Adipose tissue (tissue), 3 donors: ENCODE measurements around the gene MPPED1. TPM values are rescaled to one million over a fixed set of nuclear protein-coding genes. Genes with fewer than 3 reads are reported as not detected.

Experiments used
- H3K27ac ChIP-seq: one replicate; pipeline ENCODE4 v1.5.1; 2013; ENCODE audit warnings: low read depth, low read length
- WGBS, 3 donors: extraction: QIAGEN DNeasy Blood & Tissue Kit; methylation state at CpG; one replicate each; pipeline ENCODE4 v1.1.7; 2013; 5-methylcytosine and 5-hydroxymethylcytosine counted together
- polyA plus RNA-seq, 3 donors: library from polyadenylated mRNA; stranded (reverse); fragments of 200-250 nt; gene quantifications; one replicate each; pipeline ENCODE4 v1.2.3, GENCODE V29; 2013
- donor health status: healthy with polysubstance abuse.
- donor health status: Bipolar disorder and iron deficiency.
- donor health status: healthy.

The MPPED1 gene
- polyA plus RNA-seq, 3 donors, result 0.16 TPM; not detected in 2

GRCh38 chr22:43479962-43480361 is 68.1 kb downstream of the MPPED1 start:
- 64 to 72% (median 67%) methylated on average over 7 of the region's 7 CpGs for WGBS, 3 donors
- no peak overlapping the region for H3K27ac ChIP-seq

GRCh38 chr22:43481568-43482317 is 69.9 kb downstream of the MPPED1 start:
- 30 to 33% (median 31%) methylated on average over 18 of the region's 18 CpGs for WGBS, 3 donors
- no peak overlapping the region for H3K27ac ChIP-seq

- whole genome bisulfite sequencing, 3 donors, result 35 to 67% (median 47%) methylated on average over 8 of the region's 8 CpGs
- no peak overlapping the region for H3K27ac ChIP-seq
Measured at GRCh38 chr22:43482318-43482625, 70.5 kb downstream of the MPPED1 start.

GRCh38 chr22:43483266-43483665 is 71.5 kb downstream of the MPPED1 start:
- 71 to 80% (median 79%) methylated on average over 13 of the region's 13 CpGs for WGBS, 3 donors

GRCh38 chr22:43483669-43484068 is 71.9 kb downstream of the MPPED1 start:
- 81 to 85% (median 84%) methylated on average over 7 of the region's 7 CpGs for WGBS, 3 donors
- no peak overlapping the region for H3K27ac ChIP-seq

More at GRCh38 chr22:43483266-43483665, 71.5 kb downstream of the MPPED1 start:
- no peak overlapping the region for H3K27ac ChIP-seq

- H3K27ac ChIP-seq, result no peak overlapping the region
- 71 to 89% (median 89%) methylated on average over 8 of the region's 8 CpGs for WGBS, 3 donors
Measured at GRCh38 chr22:43484227-43484626, 72.4 kb downstream of the MPPED1 start.

GRCh38 chr22:43485502-43486089 is 73.8 kb downstream of the MPPED1 start:
- H3K27ac ChIP-seq, result no peak overlapping the region
- 34 to 72% (median 71%) methylated on average over 20 of the region's 20 CpGs for WGBS, 3 donors

GRCh38 chr22:43487311-43488030 is 75.7 kb downstream of the MPPED1 start:
- H3K27ac ChIP-seq, result no peak overlapping the region
- WGBS, 3 donors, result 66 to 69% (median 68%) methylated on average over 18 to 19 of the region's 19 CpGs

GRCh38 chr22:43488031-43488866 is 76.4 kb downstream of the MPPED1 start:
- WGBS, 3 donors, result 40 to 56% (median 48%) methylated on average over 25 to 26 of the region's 26 CpGs
- H3K27ac ChIP-seq, result no peak overlapping the region

- 67 to 75% (median 74%) methylated on average over 10 of the region's 10 CpGs for WGBS, 3 donors
- H3K27ac ChIP-seq, result no peak overlapping the region
Measured at GRCh38 chr22:43488937-43489336, 77.1 kb downstream of the MPPED1 start.

GRCh38 chr22:43490311-43490710 is 78.5 kb downstream of the MPPED1 start:
- H3K27ac ChIP-seq, result no peak overlapping the region
- 57 to 89% (median 87%) methylated on average over 7 of the region's 7 CpGs for WGBS, 3 donors

GRCh38 chr22:43491177-43491576 is 79.4 kb downstream of the MPPED1 start:
- 54 to 64% (median 62%) methylated on average over 3 of the region's 3 CpGs for WGBS, 3 donors
- H3K27ac ChIP-seq, result no peak overlapping the region

GRCh38 chr22:43491737-43492136 is 79.9 kb downstream of the MPPED1 start:
- H3K27ac ChIP-seq, result no peak overlapping the region
- 90 to 100% (median 94%) methylated on average over 1 of the region's 1 CpG for WGBS, 3 donors

- H3K27ac ChIP-seq, result no peak overlapping the region
- 78 to 96% (median 89%) methylated on average over 5 of the region's 5 CpGs for WGBS, 3 donors
Measured at GRCh38 chr22:43493297-43493696, 81.5 kb downstream of the MPPED1 start.

- no peak overlapping the region for H3K27ac ChIP-seq
- WGBS, 3 donors, result 83 to 93% (median 92%) methylated on average over 15 to 16 of the region's 16 CpGs
Measured at GRCh38 chr22:43497956-43498855, 86.4 kb downstream of the MPPED1 start.

GRCh38 chr22:43498856-43499253 is 87.0 kb downstream of the MPPED1 start:
- no peak overlapping the region for H3K27ac ChIP-seq
- WGBS, 3 donors, result 83 to 95% (median 94%) methylated on average over 1 of the region's 1 CpG

GRCh38 chr22:43500792-43501785 is 89.3 kb downstream of the MPPED1 start:
- no peak overlapping the region for H3K27ac ChIP-seq
- 63 to 80% (median 77%) methylated on average over 22 of the region's 22 CpGs for WGBS, 3 donors
